IPS-11a (cell line): ENCODE data around the gene HOXA13.

Experiments used
- H3K4me3 ChIP-seq: one replicate; pipeline ENCODE4 v1.5.1; 2013; ENCODE audit warnings: low read depth, low read length, control low read depth

Gene HOXA13

DNA sequence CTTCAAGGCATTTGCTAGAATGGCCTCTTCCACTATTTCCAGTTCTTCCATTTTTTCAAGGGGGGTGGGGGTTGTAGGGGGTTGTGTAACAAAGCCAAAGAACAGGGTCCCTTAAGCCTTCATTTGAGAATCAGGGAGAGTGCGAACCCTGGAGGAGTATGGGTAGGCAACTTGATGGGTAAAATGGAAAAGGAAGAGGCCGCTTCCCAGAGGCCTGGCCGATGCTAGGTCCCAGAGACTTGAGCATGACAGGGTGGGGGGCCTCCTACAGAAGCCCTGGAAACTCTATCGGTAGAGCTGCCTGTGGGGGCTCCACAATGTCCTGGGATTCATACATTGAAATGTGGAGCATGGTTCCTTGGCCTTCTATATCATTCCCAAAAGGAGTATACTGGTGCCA is 9.1 kb upstream of the HOXA13 start:
- no peak overlapping the region for H3K4me3 ChIP-seq

- H3K4me3 ChIP-seq, result no peak overlapping the region
Observed at GRCh38 chr7:27207348-27207985, 7.6 kb upstream of the HOXA13 start.

DNA sequence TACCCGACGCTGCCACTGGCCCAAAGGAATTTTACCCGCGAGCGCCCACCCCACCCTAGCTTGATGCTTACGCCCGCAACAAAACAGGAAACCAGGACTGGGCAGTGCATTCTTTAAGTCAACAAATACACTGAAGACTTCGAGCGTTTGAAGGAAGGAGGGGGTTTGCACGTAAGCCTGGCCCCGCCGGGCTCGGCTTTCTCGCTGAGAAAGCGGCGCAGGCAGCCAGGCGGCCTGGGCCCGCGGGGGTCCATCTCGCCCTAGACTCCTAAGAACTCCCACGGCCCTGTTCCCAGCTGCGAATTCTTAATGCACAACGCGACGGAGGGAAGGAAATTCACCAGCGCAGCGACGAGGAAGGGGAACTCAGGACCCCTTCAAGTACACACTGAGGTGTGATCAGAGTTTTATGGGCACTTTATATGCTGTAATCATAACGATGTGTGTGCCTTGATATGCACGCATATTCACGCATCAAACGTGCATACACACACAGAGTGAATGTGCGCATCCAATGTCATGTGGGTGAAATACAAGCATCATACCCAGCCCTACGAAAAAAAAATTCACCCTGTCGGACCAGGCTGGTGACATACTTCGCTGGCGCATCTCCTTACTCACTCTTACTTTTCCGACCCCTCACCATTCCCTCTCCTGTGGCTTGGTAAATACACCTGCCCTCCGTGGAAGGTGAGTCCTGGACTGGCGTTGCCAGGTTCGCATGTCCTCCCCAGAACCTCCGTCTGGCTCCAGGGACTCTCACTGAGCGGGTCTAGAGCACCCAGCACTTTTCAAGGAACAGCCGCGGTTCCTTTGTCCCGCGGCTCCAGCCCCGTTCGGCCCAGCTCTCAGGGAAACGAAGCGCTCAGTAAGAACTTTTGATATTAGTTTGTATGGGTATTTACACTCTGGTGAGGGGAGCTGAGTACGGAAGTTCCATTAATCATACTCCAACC is 5.7 kb upstream of the HOXA13 start:
- no peak overlapping the region for H3K4me3 ChIP-seq

DNA sequence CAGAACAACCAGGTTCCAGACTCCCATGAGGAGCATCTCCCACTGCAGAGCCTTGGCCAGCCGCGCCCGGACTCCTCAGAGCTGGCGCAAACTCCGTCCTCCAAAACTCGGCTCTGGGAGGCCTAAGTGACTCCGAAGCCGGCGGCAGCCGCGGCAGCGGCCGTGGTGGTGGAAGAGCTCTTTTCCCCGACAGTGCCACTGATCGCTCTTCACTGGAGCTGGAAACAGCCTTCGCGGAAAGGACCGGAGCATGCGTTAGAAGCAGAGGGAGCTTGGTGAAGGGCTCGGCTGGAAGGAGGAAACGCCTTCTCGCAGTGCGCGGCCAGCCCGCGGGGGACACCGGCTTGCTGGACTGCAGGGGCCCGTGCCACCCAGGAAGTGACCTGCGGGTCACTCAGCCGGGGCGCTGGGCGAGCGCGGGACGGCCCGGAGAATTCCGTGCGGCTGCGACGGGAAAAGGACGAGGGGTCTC is 5.0 kb upstream of the HOXA13 start:
- H3K4me3 ChIP-seq, result no peak overlapping the region

GRCh38 chr7:27203964-27204594 is 4.2 kb upstream of the HOXA13 start:
- no peak overlapping the region for H3K4me3 ChIP-seq

DNA sequence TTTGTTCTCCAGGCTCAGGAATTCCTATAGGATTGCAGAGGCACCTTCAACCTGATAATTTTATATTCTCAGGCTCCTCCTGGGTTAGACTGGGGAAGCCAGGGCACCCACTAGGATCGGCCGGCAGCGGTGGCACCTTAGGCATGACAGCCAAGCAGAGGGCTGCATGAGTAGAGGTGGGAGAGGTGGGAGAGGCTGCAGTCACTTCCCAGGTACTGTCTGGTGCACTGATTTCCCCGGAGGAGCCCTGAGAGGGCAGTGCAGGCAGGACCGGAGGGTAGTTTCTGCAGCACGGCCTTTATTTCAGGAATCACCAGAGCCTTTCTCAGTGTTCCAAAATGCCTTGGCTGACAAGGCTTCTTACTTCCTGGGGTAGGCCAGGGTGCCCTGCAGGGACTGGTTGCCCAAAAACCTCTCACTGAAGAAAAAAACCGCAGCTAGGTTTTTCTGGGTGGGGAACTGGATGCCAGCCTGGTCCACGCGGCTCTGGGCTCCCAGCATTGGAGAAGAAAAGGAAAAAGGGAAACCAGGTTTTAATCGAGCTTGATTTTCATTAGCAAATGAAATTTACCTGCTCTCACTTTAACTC is 3.6 kb upstream of the HOXA13 start:
- no peak overlapping the region for H3K4me3 ChIP-seq

DNA sequence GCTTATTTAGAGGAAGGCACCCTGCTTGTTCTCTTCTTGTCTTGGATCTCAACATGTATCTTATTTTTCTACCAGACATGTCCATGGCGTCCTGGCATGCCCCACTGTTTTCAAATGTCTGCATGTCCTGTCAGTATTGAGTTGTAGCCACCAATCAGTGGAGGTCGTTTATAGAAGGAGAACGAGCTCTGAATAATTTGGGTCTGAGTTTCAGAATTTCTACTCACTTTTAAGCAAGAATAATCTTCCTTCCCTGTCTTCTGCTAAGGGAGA is 2.9 kb upstream of the HOXA13 start:
- no peak overlapping the region for H3K4me3 ChIP-seq

GRCh38 chr7:27202018-27202861 is 2.3 kb upstream of the HOXA13 start:
- no peak overlapping the region for H3K4me3 ChIP-seq

GRCh38 chr7:27201580-27202017 is 1.7 kb upstream of the HOXA13 start:
- no peak overlapping the region for H3K4me3 ChIP-seq

DNA sequence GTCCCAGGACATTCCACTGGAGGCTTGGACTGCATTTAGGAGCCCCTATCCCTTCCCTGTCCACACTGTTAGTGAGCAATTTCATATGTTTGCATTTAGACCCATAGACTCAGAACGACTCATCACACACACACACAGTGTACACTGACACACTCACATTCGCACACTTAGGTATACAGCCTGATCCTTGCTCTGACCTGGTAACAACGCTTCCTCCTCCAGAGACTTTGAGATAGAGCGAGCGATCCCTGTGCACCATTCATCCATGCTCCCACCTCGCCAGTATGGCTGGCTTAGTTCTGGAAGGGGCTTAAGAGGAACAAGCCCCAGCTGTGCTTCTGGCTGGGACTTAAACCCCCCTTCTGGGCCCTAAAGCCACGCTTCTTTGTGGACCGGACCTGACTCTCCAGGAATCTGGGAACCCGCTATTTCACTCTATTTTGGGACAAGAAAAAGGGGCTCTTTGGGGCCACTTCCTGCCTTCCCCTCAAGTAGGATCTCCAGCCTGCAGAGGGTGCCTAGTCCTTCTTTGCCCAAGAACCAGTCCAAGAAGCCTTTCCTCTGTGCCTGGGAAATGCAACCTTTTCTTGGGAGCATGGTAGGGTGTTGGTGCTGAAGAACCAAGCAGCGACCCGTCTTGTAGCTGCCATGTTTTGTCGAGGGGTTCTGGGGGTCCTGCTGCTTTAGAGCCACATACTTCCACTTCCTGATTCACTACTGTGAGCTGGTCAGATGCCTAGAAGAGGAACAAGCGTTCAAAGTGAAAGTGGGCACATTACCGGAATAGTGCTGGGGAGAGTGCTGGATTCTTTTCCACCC is 1.1 kb upstream of the HOXA13 start:
- no peak overlapping the region for H3K4me3 ChIP-seq

GRCh38 chr7:27198871-27199801 is 755 bp downstream of the HOXA13 start:
- no peak overlapping the region for H3K4me3 ChIP-seq

DNA sequence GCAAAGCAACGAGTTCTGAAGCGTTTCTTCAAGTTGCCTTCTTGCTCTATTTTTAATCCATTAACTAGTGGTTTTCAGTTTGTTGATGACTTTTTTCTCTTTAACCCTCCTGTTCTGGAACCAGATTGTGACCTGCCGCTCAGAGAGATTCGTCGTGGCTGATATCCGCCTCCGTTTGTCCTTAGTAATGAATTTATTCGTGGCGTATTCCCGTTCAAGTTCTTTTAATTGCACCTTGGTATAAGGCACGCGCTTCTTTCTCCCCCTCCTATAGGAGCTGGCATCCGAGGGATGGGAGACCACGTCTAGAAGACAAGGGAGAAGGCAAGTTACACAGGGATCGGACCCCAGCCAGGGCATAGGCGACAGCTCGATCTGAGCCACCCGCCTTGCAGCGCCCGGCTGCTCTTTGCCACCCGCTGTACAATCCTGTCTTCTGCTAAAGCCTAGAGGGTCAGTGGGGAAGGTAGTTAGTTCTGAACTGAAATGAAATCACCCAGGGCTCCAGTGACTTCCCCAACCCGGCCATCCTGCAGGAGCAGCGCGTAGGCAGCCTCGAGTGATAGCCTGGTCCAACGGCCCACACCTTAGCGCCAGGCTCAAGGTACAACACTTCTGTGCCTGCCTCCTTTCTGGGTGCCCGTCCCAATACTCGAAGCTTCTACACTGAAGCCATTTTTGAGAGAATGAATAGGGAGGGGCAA is 1.6 kb downstream of the HOXA13 start:
- H3K4me3 ChIP-seq, result no peak overlapping the region

DNA sequence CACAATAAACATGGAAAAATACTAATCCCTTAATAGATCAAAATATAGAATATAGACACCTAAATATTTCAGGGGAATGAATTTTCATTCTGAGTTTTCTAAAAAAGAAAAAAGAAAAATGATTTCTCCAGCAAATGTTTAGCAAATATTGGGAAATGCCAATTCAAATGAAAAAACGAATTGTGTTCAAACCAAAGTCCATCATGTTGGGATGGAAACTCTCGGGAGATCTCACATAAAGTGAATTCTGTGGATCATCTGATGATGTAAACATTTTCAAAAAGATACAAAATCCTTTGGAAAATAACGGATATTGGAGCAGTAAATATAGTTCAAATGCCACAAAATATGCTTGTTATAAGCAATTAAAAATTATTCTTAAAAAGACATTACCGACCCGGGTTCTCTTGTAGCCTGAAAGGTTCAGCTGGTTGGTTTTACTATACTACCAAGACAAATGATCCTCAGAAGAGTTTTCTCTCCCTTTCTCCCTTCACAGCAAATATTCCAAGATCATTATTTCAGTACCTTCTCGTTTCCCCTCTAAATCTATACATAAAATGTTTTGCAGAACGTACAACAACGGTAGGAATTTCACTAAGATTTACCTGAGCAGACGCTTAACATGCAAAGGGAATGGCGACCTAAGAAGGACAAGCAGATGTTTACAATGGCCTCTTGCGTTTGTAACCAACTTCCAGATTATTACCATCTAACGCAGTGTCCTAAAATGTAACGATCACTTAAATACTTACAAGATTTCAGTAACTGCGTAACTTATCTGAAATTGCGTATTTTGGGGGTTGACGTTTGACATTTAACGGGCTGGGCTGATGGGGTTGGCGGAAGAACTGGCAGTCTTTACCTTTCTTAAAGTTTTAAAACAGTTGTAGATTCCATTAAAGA is 2.5 kb downstream of the HOXA13 start:
- no peak overlapping the region for H3K4me3 ChIP-seq

GRCh38 chr7:27196287-27196767 is 3.6 kb downstream of the HOXA13 start:
- no peak overlapping the region for H3K4me3 ChIP-seq

DNA sequence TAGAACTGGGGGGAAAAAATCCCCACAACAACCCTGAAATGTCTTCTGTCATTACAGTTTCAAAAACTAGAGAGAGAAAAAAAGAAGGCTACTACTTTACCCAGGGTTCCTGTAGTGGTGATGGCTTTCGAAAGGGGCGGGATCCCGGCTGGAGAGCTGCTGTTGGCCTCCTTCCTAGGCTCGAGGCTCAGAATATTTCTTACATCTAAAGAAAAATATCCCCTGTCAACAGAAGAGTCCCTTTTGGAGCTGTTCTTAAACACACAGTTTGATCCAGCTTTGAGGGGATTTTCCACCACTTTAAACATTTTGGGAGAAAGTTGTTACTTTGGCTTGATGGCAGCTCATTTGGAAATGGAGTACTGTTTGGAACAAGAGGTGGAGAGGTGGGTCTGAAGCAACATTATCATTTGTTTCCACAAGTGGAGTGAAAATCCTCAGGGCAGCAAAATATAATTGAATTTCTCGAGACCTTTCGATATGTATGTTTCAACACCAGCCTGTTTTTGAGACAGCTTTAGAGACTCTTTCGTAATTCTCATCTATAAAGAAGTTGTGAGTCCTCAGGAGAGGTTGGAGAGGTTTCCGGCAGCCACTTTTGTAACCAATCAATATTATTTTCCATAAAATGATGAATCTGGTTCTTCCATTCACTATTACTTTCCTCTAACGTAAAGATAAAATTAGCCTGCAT is 5.1 kb downstream of the HOXA13 start:
- H3K4me3 ChIP-seq, result no peak overlapping the region

GRCh38 chr7:27194002-27194352 is 5.9 kb downstream of the HOXA13 start:
- no peak overlapping the region for H3K4me3 ChIP-seq
